GM19463 (cell line): ENCODE data around the gene USP49.

Source experiments
- ATAC-seq: cut with Tn5 transposase; IDR thresholded peaks from one replicate; pipeline ENCODE4 v1.9.1; 2021; ENCODE audit warnings: mild to moderate bottlenecking, moderate library complexity; ENCODE audit not compliant: unreplicated experiment

USP49 gene

DNA sequence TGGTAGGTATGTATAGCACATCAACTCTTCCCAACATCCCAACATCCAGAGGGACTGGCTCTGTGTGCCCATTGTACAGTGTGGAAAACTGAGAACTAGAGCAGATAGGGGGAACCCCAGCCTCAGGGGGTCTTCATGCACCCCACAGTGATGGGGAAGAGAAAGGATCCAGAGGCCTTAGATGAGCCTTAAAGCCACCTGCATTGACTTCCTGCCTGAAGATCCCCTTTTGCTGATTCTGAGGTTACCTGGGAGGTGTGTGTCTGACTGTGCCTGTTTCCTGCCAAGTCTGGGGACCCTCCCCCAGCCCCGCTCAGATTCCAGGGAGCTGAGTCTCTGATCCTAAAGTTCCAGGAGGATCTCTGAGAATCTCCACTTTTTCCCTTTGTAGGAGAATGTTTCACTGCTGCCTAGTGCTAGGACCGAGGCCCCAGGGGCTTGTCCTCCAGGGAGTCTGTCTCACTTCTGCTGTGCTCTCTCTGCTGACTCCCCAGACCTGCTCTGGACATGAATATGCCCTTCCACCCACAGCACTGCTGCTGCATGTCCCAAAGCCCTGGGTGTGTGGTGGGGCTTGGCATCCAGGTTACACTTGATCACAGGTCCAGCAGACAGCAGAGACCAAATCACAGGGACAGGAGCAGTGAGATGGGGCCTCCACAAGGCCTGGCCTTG, 135.1 kb downstream of the USP49 start:
- ATAC-seq: no peak

DNA sequence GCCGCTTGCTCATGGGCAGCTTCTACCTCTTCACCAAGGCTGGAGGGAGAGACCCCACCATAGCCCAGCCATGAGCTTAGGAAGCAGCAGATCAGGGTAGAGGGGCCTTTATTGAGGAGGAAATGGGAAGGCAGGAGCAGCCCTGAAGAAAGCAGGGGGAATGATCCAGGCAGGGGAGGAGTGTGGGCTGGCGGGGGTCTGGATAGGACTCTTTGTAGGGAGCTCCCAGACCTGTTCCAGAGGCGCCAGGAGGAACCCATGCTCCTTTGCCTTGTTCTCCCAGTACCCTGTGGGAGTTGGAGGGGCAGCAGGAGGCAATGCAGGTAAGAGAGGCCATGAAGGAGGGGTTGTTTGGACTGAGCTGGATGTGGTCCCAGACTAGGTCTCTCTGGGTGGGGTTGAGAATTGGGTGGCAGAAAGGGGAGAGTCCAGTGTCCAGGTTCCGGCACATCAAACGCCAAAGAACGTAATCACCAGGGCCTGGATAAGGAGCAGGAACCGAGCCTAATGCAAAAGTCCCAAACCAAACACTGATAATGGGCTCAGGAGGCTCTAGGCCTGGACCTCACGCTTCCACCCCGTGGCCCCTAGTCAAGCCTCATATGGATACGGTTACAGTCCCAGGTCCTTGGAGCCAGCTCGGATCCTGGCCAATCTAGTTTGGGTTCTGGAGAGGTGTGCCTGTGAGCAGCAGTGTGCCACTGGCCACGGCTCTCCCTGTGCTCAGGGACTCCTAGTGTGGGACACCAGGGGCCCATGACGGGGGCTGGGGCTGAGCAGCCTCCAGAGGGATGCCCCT, 135.9 kb downstream of the USP49 start:
- no peak for ATAC-seq

DNA sequence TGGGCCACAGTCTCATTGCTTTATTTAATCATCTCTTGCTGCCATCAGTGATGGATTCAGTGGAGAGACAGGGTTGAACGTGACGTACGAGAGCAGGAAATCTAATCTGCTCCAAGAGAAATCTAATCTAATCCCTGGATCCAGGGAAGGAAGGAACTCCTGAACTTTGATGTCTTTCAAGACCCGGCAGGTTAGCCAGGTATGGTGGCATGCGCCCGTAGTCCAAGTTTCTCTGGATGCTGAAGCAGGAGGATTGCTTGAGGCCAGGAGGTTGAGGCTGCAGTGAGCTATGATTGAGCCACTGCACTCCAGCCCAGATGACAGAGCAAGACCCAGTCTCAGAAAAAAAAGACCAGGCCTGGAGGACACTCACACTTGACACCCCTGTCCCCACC, 136.5 kb downstream of the USP49 start:
- ATAC-seq: no peak

DNA sequence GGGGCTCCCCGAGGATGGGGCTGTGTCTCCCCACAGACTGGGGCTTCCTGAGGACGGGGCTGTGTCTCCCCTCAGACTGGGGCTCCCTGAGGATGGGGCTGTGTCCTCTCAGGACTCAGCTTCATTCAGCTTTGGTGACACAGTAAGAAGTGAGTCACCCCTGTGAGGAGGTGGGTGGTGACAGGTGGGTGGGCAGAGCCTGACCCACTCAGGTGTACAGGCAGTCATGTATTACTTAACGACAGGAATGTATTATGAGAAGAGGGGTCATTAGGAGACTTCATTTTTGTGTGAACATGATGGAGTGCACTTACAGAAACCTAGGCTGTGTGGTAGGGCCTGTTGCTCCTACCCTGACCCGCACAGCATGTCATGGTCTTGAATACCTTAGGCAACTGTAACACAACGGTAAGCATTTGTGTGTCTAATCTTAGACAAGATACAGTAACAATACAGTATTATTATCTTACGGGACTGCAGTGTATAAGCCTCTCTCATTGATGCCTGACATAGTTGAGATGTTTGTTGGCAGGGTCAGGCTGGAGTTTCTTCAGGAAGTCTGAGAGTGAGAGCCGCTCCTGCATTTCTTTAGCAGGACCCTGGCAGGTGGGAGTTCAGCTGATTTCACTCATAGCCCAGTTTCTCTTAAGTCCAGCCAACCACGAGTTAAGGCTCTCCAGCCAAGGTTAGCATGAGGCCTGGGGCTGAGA, 137.1 kb downstream of the USP49 start:
- no peak for ATAC-seq

DNA sequence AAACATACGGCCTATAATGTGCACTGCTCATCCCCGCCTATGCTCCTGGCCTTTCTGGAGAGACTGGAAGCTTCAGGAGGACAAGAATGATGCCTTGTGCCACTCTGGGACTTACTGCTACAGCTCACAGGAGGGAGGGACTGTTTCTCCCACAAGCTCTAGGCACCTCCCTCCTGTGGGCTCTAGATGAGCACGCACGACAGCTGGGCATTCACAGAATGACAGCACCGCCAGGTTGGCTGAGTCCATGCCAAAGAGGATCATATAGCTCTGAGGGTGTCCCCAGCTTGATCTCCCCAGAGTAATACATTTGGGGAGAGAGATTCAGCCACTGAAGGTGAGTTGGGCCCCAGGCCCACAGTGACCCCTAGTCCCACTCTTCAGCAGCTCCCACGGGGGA, 137.9 kb downstream of the USP49 start:
- ATAC-seq: no peak

DNA sequence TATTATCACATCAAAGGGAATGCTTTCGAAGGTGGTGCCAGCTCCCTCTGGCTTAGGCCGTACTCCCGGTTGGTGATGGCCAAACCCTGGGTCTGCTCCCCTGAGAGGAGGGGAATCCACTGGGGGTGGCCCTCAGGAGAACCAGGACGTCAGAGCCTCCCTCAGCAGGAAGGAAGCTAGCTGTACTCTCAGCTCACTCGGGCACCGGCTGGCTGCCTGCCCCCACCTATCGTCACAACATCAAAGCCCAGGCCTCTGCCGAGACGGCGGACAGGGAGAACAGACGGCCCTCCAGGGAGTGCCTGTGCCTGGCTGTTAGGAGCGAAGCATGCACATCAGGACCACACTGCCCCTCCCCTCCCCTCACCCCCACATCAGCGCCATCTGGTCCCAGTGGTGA, 138.8 kb downstream of the USP49 start:
- ATAC-seq: no peak

DNA sequence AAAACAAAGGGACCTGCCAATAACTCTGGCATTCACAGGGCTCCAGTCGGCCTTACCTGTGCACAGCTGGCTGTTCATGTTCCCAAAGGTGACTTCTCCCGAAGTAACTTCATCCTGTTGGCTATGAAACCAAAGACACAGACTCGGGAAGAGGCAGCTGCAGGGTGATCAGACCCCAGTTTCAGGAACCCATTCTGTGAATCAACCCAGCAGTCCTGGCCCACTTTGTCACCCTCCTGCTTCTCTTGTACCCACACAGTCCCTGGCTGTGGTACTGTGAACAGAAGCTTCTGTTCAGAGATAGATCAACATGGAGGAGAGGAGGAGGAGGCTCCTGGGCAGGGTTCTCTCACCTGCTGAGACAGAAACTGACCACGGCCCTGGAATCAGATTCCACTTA, 139.3 kb downstream of the USP49 start:
- no peak for ATAC-seq

DNA sequence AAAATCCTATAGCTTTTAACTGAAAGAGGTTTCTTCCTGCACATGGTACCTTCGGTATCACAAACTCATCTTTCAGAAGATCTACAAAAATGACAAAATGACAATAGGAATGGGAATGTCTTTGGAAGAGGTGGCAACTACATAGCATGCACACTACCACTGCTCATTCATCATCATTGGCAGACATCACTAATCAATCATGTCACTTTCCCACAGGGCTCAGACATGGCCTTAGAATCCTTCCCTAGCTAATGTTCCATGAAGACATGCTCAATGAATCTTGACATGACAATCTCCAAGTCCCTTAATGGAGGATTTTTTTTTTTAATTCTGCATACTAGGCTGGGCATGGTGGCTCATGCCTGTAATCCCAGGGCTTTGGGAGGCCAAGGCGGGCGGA, 144.8 kb downstream of the USP49 start:
- no peak for ATAC-seq

DNA sequence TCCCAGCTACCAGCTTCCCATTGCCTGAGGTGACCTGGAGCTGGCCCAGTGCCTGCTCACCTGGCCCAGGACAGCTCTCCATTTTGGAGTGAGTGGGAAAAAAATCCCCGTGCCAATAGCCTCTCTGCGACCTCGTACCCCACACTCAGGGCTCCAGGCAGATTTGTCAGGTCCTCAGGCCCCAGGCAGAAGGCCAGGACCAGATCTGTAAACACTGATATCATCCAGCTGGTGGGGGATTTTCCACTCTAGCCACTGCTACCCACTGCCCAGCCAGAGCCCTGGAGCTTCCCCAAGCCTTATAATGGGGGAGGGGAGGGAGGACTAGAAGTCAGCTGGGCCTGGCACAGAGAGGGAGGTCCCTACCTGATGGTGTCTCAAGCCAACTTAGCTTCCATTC, 146.6 kb downstream of the USP49 start:
- no peak for ATAC-seq

DNA sequence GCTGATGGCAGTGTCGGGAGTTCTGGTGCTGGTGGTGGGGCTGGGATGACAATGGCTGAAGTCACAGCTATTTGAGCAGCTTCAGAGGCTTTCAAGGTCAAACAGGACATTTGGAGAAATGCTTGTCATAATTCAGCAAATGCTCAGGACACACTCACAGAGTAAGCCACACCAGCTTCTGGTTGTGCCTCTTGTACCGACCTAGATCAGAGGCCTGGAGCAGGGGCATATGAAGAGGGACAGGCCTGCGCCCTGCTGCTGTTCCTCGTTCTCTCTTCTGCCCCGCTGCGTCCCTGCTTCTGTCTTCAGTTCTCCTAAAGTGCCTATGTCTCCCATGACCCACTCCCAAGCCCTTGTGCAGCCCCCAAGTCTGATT, 147.1 kb downstream of the USP49 start:
- no peak for ATAC-seq

DNA sequence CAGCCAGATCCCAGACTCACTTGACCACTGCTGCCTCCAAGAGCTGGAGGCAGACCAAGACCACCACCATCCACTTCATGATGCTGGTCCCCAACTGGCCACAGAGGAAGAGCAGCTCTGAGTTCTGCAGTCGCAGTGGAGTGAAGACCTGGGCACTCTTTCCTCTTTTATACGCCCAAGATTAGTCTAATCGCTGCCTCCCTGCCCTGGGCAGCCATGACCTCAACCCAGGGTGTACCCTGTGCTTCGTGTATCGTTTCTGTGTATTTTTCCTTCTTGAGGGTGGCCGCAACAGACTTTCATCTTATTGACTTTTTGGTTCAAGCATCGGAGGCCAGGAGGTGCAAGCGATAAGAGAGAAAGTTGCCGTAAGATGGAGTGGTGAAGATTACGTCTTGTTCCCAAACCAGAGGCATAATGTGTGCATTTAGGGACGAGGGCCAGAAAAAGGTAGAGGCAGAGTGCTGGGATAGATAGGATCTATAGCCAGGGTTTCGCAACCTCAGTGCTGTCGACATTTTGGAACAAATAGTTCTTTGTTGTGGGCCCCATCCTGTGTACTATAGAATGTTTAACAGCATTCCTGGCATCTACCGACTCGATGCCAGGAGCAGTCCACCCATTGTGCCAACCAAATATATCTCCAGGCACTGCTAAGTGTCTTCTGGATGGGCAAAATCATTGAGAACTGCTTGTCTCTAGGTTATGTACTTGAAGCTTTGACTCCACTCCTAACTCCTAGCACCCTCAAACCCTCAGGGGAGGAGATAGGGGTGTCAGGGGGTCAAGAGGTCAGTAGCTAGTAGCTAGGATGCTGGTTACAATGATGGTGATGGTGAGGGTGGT, 147.7 kb downstream of the USP49 start, which contains the start of gene PGC:
Gene PGC (minus strand): TSS at position 142 of the 846 bp plus-strand sequence. CDS start 63 bp downstream, at position 79.
- no peak for ATAC-seq

DNA sequence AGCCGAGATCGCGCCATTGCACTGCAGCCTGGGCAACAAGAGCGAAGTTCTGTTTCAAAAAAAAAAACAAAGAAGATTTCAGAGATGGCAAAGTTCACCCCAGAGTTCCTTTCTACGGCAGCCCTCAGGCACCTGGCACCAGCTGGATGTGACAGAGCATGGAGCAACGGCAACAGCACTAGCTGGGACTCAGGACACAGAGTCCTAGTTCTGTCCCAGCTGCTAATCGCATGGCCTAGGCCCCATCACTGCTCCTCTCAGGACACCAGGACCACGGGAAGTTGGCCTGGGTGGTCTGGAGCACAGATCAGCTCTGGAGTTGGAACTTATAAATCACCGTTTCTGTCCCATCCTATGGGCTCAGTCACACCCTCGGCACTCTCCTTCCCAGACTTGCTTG, 149.1 kb downstream of the USP49 start:
- no peak for ATAC-seq

DNA sequence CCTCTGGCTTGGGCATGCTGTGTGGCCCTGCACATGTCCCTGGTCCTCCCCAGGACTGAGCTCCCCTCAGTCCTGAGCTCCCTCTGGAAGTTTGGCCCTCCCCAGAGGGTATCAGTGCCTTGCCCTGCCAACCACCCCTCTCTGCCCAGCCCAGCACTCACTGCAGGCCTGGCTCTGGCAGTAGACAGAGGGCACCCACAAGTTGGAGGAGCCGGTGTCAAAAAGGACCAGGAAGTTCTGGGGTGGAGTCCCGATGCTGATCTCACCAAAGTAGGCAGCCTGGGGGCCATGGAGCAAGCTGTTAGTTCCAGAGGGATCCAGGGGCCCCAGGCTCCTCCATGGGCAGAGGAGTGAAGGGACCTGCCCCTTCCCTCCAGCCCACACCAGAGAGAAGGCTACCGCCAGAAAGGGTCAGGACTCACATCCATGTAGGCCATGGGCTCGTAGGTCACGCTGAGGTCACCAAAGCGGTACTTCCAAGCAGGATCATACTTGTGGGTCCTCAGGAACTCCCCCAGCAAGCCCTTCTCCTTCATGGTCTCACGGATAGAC, 150.9 kb downstream of the USP49 start:
- ATAC-seq: no peak

DNA sequence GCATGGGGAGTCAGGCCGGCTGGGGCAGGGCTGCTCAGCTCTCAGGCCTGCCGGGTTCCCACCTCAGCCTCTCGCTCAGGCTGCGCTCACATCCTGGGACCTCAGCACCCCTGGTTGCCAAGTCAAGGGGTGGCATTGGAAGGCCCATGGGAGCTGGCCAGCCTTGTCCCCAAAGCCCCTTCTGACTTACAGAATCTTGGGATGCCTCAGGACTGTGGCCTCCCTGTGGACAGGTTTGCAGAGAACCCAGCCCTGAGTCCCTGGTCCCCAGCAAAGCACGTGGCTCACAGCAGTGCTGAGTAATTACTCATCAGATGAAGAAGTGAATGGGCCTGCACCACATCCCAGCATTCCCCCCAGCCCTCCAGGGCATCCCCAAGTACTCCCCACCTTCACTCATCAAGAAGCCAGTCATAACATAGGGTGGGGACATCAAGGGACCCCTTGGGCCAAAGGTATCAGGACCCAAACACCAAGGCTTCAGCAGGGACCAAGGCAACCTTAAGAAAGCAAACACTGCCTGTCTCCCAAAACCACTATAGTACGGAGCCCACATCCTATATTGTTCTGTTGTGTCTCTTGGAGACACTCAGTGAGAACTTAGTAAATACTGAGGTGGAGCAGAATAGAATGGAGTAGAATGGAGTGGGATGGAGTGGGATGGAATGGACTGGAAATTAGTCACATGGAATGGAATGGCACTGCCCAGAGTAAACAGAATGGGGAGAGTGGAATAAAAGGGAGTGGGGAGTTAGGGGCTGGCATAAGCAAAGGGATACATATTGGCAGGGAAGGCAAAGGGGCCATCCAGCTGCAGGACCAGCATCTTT, 151.6 kb downstream of the USP49 start:
- no peak for ATAC-seq

DNA sequence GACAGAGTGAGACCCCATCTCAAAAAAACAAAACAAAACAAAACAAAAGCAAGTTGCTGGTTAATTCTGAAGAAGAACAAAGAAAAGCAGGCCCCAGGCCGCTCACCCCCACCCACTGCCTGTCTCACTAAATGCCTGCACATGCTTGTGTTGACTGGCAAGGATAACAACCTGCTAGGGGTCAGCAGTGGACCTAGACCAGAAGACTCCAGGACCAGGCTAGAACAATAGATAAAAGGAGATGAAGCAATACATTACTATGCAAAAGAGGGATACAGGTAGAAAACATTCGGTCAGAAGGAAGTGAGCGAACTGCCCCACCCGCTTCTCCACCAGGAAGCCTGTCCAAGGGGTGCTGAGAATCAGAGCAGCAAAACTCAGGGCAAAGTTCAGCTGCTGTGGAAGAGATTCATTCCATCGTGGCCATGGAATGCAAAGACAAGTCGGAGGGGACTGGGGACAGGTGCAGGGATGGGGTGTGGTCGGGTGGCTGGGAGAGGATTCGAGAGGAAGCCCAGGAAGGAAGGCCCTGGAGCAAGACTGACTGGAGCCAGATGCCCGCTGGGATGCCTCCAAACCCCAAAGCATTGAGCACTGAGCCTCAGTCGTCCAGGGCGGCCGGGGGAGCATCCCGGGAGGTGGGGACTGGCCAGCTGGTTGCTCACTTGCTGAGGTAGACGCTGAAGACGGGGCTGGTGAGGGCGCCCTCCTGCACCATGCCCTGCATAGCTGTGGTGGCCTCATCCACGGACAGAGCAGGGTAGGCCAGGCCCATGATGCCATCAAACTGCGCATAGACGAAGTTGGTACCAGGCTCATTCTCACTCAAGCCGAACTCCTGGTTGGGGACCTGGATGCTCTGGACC, 153.3 kb downstream of the USP49 start:
- ATAC-seq: no peak

DNA sequence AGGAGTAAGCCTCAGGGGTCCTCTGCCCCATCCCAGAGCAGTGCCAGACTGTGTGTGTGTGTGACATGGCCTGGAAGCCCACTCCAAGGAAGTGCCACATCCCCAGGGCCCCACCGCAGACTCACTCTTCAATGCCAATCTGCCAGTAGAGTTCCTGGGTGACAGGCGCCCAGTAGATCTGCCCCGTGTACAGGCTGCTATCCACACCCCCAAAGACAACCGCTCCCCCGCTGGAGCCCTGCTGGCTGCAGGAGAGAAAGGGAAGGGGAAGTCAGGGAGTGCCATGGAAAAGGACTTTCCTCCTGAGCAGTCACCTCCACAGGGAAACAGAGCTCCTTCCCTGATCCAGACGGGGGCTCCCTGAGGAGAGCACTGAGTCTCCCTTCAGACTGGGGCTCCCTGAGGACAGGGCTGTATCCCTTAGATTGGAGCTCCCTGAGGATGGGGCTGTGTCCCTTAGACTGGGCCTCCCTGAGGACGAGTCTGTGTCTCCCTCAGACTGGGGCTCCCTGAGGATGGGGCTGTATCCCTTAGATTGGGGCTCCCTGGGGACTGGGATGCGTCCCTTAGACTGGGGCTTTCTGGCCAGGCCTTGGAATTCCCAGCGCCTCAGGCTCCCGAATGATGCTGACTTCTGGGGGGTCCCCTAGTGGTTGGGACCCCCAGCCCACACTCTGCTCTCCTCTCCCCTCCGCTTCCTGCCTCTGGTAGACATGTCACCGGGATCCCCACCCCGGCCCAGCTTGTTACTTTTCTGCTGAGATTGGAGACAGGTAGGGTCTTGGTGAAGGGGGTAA, 154.6 kb downstream of the USP49 start:
- no peak for ATAC-seq
